Fibroblast of skin of right biceps (primary cell): ENCODE measurements around the gene GPR62.
"Not testable (repeated sequence)": the region's sequence is repeated elsewhere in the genome, so short reads cannot be mapped to it uniquely, and the experiment has no call there.

Experiments used
- DNase-seq: peaks from one replicate; pipeline ENCODE4 v3.0.0-alpha.2; 2013

Gene GPR62, protein sequence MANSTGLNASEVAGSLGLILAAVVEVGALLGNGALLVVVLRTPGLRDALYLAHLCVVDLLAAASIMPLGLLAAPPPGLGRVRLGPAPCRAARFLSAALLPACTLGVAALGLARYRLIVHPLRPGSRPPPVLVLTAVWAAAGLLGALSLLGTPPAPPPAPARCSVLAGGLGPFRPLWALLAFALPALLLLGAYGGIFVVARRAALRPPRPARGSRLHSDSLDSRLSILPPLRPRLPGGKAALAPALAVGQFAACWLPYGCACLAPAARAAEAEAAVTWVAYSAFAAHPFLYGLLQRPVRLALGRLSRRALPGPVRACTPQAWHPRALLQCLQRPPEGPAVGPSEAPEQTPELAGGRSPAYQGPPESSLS

DNA sequence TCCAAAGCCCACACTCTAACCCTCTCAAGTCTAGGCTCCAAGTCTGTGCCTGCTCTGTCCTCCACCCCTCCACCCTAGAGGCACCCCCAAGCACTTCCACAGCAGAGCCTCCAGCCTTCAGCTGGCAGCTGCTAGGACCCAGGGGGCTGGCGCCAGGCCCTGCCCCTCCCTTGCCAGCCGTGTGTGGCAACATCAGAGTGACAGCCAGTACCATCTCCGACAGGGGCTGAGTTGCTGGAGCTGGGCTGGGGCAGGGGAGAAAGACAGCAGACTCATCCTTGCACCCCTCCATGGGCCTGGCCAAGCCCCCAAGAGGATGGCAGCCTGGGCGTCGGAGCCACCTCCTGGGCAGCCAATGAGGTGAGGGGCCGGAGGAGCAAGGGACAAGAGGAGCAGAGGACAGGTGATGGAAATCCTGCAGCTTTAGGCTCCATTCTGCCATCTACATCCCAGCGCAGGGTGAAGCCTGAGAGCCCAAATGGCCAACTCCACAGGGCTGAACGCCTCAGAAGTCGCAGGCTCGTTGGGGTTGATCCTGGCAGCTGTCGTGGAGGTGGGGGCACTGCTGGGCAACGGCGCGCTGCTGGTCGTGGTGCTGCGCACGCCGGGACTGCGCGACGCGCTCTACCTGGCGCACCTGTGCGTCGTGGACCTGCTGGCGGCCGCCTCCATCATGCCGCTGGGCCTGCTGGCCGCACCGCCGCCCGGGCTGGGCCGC is at the start of gene GPR62:
TSS of gene GPR62 (plus strand) at position 207 of the 718 bp plus-strand sequence. CDS start at position 479, 272 bp downstream.
- DNase-seq: no peak

DNA sequence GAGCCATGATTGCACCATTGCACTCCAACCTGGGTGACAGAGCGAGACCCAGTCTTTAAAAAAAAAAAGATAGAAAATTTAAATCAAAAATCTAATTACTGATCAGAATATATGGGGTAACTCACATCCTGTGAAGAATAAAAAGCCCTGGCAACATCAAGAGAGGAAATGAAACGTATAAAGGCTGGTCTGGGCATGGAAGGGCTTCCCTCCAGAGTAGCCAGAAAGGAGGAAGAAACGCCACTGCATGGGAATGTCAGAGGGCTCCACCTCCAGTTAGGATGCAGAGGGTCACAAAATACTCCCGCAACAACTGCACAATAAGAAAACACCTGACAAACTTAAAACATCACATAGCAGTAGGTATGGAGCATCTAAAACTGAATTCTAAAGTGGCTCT is 47.2 kb upstream of the GPR62 start:
- DNase-seq: no peak

DNA sequence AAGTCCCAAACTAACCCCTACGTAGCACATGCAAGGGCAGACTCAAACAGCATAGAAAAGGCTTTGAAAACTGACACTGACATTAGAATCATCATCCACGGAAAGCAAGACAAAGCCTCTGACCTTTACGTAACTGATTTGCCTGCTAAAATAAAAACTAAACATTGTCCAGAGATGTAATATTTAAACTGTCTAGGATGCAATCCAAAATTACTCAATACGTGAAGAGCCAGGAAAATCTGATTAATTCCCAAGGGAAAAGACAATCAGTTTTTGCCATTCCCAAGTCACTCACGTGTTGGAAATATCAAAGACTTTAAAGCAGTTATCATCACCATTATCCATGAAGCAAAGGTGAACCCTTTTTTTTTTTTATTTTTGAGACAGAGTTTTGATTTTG is 38.8 kb upstream of the GPR62 start:
- DNase-seq: no peak

DNA sequence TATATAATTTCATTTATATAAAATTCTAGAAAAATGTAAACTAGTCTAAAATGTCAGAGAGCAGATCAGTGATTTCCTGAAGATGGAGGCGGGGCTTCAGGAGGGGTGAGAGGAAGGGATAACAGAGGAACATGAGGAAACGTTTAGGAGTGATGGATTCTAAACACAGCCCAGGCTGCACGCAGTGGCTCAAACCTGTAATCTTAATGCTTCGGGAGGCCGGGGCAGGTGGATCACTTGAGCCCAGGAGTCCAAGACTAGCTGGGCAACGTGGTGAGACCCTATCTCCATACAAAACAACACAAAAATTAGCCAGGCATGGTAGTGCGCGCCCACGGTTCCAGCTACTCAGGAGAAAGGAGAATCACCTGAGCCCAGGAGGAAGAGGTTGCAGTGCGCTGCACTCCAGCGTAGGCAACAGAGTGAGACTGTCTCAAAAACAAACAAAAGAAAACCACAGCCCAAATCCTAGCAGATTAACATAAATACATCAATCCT is 34.1 kb upstream of the GPR62 start:
- DNase-seq: no peak

DNA sequence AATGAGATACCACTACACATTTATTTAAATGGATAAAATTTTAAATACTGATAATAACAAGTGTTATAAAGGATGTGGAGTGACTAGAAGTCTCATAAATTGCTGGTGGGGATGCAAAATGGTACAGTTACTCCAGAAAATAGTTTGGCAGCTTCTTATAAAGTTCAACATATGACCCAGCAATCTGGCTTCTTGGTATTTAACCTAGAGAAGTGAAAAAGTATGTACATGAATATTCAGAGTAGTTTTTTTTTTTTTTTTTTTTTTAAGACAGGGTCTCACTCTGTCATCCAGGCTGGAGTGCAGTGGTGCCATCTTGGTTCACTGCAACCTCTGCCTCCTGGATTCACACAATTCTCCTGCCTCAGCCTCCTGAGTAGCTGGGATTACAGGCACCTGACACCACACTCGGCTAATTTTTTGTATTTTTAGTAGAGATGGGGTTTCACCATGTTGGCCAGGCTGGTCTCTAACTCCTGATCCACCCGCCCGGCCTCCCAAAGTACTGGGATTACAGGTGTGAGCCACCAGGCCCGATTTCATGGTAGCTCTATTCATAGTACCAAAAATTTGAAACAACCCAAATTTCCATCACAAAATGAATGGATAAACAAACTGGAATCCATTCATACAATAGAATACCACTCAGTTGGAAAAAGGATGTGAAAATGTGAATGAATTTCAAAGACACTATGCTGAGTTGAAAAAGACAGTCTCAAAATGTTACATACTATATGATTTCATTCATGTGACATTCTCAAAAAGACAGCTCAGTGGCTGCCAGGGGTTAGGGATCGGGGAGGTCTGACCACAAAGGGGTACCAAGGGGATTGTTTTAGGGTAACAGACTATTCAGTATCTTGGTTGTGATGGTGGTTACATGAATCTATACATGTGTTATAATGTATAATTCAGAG is 27.9 kb upstream of the GPR62 start:
- no peak for DNase-seq

DNA sequence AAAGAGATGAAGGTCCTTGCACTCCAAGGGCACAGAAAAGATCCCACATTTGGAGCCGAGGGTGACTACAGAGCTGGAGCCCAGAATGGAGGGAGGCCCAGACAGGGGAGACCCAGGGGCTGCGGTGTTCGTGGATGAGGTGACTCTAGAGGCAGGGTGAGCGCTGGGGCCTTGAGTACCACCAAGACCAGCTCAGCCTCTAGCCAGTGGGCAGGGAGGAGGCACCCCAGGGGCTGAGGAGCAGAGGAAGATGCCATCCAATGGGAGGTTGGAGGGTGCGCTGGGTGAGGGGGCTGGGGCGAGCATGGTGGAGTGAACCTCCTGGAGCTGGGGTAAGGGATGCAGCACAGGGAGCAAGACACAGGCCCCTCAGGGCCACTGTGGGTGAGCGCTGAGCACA is 26.7 kb upstream of the GPR62 start:
- DNase-seq: no peak

DNA sequence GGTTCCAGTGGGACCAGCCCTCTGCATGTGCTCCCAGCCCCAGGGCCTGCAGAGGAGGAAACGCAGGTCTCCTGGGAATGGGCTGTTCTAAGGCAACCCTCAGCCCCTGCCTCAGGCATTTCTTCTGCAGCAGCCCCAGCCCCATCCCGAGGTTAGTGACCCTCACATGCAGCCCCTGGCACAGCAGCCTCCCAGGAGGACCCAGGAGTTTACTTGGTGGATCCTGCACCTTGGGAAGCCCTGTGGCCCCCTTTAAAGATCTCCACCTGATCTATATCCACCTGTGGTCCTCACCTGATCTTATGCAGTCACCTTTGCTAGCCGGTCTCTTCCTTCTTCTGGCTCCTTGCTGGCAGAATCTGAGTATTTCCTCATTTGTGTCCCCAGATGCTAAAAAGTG is 26.2 kb upstream of the GPR62 start:
- not testable (repeated sequence) for DNase-seq

DNA sequence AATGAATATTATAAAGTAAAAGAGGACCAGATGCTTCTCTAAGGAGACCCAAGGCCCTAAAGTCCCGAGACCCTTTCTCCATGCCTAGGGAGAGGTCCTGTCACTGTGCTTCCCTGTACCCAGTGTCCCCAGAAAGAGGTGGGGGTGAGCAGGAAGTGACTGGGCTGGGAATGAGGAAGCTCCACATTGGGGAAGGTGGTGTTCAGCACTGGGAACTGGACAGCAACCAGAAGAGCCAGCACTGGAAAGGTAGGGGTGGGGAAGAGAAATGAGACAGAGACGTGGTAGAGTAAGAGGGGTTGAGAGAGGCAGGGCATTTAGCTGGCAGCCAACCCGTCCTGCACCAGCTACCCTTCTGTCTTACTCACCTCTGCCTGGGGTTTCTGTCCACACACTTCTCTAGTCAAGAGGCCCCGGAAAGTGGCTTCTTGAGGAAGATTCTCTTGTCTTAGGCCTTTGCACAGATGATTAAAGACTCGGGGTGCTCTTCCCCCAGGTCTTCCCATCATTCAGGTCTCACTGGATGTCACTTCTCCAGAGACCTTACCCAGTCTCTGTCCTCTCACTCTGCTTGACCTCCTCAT is 25.7 kb upstream of the GPR62 start:
- no peak for DNase-seq

DNA sequence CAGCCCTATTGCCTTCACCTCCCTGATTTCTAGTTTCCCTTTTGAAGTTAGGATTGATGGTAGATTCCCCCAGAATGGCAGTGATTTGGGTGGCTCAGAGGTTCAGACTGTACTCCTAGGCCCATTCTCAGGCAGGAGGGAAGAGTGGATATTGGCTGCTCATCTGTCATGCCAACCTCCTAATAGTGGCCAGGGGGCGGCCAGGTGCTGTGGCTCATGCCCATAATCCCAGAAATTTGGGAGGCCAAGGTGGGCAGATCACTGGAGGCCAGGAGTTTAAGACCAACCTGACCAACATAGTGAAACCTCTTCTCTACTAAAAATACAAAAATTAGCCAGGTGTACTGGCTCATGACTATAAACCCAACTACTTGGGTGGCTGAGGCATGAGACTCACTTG is 24.7 kb upstream of the GPR62 start:
- no peak for DNase-seq

DNA sequence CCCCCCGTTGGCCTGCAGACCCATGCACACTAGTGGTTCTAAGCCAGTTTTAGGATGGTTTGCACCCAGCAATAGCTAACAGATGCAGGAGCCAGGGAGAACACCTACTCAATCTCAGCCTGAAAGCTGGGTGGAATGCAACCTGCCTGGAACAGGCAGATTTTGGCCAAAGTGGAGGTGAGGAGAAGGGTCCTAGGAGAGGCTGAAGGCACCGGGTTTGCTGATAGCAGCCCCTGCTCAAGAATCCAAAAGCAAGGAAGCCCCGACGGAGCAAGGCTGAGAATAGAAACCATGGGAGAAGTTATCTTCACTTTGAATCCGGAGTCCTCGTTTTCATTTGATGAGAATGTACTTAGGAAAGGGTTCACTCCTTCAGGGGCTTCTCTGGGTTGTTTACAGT is 23.4 kb upstream of the GPR62 start:
- no peak for DNase-seq

DNA sequence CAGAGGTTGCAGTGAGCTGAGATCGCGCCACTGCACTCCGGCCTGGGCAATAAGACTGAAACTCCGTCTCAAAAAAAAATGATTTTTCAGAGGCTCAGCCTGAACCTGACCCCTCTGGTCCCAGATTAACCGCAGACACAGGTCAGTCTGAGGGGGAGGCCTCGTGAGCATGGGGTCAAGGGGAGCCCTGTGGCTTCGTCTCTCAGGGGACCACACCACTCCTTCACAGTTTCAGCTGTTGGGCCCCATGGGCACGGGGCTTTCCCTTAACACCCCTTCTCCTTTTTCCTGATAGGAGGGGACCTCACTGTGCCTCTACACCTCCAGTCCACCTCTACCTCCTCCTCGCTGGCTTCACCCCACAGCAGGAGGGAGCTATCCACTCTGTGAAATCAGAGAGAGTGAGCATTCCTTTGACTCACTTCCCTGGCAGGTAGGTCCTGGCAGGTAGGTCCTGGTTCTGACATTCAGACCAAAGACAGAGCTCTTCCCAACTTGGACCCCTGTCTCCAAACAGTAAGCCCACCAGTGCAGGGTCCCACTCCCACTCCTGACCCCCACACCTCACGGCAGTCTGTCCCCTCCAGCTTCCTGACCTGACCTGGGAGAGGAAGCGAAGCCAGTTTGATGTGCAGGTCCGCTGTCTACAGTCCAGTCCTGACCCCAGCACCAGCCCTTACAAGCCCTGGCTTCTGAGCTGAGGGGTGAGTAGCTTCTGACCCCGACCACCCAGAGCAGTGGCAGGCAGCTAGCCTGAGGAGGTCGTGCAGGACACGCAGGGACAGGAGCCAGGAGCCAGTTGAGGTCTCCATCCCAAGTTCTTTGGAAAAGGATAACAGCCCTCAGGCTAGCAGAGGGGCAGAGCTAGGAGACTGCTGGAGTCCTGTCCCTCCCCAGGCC is 22.5 kb upstream of the GPR62 start:
- no peak for DNase-seq

DNA sequence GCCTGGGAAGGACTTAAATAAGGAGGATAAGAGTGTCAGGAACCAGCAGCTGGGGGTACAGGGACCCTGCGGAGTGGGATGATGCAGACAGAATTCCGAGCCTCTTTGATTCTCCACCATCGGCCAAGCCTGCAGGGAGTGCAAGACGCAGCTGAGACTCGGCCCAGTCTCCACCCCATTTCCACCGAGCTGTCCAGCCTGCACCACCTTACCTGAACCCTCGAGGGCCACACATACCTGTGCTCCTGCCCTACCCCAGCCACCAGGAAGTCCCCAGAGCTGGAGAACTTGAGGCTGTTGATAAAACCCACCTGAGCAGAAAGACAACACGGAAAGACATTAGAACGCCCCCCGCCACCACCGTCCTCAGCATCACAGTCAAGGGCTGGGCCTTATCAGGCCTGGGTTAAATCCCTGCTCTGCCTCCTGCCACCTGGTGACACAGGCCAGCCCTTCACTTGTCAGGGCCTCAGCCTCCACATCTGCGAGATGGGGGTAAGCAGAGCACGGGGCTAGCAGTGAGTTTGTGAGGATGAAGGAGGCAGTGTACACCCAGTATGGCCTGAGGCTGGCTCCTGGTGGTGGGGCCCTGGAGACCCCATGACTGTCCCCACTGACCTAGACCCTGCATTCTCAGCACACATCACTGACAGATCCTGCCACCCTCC is 21.6 kb upstream of the GPR62 start:
- no peak for DNase-seq

DNA sequence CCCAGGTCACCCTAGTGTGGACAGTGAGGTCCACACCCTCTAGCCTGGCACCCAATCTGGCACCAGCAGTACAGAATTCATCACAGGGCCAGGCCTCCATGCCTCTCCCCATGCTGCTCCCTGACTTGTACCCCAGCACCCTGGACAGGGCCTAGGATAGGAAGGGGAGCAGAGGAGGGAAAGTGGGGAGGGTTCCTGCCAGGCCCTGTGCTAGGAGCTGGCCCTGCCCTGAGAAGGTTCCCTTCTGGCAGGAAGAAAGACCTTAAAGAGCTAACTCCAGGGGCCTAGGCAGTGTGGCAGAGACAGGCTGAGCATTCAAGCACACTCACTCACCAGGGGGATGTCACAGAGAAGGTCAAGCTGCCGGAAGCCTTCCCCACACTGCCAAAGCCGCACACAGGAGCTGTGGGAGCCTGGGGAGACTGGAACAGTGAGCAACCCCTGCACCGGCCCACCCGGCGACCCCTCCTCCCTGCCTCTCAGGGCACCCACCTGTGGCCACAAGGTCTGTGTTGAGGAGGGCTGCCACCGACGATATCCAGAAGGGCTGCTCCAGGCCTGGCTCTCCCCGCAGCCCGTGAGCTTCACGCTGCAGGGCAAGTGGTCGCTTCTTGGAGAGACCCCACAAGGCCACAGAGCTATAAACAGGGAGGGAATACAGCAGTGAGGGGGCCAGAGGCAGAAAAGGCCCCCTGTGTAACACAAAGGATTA is 20.9 kb upstream of the GPR62 start:
- no peak for DNase-seq

DNA sequence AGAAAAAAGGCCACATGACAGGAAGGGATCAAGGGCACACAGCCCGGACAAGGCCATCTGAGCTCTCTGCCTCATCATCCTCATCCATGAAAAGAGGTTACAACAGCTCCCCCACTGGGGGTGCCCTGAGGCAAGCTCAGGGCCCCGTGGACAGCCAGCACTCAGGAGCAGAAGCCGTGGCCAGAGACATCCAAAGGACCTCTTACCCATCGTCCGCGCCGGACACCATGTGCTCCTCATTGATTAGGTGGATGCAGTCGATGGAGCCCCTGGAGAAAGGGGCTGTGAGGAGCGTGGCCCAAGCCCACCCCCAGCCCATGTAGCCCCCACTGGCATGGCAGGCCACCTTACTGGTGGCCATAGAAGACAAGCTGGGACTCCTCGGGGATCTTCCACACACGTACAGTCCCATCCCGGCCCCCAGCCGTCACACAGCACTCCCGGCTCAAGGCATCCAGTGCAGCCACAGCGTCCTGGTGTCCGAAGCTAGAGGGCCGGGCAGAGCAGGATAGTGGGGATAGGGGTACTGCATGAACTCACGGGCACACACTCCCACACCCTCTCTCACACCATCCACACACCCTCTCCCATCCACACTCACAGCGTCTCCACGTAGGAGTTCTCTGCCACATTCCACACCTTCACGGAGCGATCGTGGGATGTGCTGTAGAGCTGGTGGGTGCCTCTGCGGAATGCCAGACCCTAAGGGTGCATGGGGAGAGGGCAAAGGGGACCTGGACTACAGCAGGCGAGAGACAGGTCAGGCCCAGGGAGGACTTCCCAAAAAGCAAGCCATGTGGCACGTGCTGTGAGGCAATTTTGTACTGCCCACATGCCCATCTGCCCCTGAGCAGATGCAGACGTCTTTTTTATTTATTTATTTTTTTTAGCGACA is 19.9 kb upstream of the GPR62 start:
- DNase-seq: no peak

DNA sequence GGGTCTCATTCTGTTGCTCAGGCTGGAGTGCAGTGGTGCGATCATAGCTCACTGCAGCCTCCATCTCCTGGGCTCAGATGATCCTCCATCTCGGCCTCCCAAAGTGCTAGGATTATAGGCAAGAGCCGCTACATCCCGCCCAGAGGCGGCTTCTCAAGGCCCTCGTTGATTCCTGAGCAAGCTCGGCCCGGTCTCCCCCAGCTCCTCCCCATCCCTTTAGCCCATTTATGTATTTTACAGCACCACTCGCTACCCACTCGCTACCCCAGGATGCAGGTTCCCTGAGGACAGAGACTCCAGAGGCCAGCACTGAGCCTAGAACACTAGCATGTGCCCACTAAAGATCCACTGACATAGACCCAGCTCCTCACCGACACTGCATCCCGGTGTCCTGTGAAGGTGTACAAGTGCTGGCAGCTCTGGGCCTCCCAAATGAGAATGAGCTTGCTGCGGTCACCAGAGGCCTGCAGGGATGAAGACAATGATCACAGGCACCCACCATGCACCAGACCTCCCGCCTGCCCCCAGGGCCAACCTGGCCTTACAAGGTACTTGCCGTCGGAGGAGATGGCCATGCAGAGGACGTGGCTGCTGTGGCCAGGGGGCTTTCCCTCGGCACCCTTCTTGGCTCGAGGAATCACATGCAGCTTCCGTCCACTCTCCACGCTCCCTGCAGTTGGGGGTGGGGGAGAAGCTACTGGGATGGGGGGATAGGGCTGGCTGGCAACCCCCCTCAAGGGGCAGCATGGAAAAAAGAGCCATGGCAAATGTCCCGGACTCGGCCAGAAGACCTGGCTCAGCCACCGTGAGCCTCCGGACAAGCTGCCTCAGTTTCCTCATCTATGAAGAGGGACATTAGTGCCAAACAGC is 19.1 kb upstream of the GPR62 start:
- DNase-seq: no peak

DNA sequence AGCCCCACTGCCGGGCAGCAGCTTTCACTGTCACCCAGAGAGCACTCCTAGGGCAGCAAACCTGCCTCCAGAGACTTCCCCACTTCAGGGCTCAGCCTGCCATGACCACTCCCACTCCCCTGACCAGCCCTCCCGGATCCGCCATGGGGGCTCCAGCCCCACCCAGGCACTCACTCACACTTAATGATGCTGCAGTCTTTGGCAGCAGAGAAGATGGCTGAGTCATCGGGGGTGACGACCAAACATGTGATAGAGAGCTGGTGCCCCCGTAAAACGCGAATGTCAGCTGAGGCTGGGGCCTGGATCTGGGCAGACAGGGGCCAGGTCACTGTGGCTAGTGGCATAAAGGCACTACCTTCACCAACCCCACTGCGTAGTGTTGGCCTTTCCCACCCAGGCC is 18.2 kb upstream of the GPR62 start:
- peak; percentile 11 for DNase-seq

DNA sequence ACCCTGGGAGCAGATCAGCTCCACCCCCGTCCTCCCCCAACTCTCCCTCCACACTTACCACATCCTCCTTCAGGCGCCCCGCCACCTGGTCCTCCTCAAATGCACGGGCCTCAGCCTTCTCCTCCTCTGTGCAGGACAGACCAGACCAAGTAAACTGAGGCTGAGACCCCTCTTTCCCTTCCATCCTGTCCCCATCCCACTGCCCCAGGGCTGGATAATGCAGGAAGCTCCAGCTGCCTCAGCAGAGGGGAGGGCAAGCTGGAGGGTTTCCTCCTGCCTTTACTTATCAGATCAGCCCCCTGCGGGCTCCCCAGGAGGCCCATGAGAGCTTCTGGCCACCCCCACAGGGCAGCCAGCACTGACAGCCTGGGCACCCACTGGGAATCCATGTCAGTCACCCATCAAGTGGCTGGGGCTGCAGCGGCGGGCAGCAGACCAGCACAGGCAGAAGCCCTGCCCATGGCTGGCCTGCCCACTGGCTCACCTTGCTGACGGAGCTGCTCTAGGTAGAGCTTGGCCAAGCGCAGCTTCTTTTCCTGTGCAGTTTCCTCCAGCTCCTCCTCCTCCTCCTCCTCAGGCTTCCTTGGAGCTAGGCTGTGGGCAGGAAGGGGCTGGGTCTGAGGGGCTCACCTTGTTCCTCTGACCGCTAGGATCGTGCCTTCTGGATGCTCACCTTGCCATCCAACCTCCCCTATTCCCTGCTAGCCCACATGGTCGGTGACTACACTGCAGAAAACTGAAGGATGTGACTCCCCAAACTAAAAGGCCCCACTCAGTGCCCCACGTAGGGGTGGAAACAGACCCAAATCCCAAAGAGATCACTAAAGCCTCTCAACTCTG is 17.4 kb upstream of the GPR62 start:
- DNase-seq: no peak
